ENCODE results near the gene JPT2. TPM values are rescaled to one million over a fixed set of nuclear protein-coding genes. Genes with fewer than 3 reads are reported as not detected.
A peak's percentile ranks its signal among the peaks of the same experiment; 100 is the strongest.

JPT2 gene, protein sequence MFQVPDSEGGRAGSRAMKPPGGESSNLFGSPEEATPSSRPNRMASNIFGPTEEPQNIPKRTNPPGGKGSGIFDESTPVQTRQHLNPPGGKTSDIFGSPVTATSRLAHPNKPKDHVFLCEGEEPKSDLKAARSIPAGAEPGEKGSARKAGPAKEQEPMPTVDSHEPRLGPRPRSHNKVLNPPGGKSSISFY
- 108 and 109 TPM in 2 replicates for total RNA-seq

DNA sequence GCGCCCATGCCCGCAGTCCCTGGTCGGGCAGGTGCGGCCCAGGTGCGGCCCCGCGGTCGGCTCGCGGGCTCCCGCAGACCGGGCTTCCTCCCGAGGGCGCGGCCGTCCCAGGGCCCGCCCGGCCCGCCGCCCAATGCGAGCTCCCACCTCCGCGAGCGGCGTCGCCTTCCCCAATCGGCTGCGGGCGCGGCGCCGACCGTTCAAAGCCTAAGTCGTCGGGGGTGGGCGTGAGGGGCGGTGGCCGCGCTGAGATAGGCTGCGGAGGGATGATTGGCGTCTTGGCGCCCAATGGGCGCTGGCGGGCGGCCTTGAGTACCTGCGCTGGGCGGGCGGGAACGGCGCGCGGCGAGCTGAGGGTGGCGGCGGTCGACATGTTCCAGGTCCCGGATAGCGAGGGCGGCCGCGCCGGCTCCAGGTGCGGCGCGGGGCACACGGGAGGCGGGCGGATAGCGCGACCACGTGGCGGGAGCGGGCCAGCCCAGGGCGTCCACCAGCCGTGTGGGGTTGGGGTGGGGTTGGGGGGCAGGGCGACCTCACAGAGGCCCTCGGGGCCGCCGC, at the start of gene JPT2:
JPT2 (plus strand) TSS at position 338 of the 558 bp plus-strand sequence; CDS start at position 372, 34 bp downstream.
- TF ChIP-seq, protein P1, sequence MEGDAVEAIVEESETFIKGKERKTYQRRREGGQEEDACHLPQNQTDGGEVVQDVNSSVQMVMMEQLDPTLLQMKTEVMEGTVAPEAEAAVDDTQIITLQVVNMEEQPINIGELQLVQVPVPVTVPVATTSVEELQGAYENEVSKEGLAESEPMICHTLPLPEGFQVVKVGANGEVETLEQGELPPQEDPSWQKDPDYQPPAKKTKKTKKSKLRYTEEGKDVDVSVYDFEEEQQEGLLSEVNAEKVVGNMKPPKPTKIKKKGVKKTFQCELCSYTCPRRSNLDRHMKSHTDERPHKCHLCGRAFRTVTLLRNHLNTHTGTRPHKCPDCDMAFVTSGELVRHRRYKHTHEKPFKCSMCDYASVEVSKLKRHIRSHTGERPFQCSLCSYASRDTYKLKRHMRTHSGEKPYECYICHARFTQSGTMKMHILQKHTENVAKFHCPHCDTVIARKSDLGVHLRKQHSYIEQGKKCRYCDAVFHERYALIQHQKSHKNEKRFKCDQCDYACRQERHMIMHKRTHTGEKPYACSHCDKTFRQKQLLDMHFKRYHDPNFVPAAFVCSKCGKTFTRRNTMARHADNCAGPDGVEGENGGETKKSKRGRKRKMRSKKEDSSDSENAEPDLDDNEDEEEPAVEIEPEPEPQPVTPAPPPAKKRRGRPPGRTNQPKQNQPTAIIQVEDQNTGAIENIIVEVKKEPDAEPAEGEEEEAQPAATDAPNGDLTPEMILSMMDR (IDR thresholded peaks at IDR 0.05; ENCODE audit: insufficient read depth, low read length, poor library complexity, severe bottlenecking): no peak
- no peaks in the 10 kb centered on the region for H3K27me3 ChIP-seq (ENCODE audit: control insufficient read depth, insufficient read depth, low read length)
- peak; percentile 89 for DNase-seq (ENCODE audit: low read depth)
- H3K36me3 ChIP-seq (ENCODE audit: control insufficient read depth, insufficient read depth, low read length): peaks cover 2% of the 10 kb centered on the region
- H3K4me3 ChIP-seq (ENCODE audit: low read depth, low read length): peak within 1 kb of the TSS; percentile 61

DNA sequence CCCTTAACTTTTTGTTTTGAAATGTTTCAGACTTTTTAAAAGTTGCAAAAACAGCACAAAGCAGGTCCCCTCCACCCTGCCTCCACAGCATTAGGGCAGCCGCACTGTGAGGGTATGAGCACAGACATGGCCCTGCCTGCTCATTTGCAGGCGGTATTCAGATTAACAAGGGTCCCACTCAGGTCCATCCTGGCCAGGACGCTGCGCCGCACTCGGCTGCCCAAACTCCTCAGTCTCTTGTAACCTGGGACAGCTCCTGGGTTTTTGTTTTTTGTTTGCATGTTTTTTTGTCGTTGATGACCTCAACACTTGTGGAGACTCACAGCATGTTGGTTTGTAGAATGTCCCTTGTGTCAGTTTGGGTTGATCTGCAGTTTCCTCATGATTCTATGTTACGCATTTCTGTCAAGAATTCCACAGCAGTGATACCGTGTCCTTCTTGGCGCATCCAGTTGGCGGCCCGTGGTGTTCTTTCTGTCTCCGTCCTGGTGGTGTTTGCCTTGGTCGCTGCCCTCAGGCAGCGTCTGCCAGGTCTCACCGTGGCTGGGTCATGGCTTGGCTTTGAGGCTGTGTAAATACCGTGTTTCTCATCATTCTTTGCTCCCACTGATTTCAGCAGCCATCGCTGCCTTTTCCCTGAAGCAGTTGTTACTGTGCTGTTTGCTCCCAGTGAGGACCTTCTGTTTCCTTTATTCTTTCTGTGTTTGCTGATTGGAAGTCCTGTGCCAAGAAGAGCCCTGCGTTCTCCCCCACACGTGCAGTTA, 47.4 kb upstream of the JPT2 start:
- TF ChIP-seq, protein P1 (IDR thresholded peaks at IDR 0.05; ENCODE audit: insufficient read depth, low read length, poor library complexity, severe bottlenecking): no peak
- H3K36me3 ChIP-seq (ENCODE audit: control insufficient read depth, insufficient read depth, low read length): peaks cover 2% of the 10 kb centered on the region
- no peak overlapping the region for H3K4me3 ChIP-seq (ENCODE audit: low read depth, low read length)
- DNase-seq (ENCODE audit: low read depth): no peak
- H3K27me3 ChIP-seq (ENCODE audit: control insufficient read depth, insufficient read depth, low read length): no peaks in the 10 kb centered on the region

DNA sequence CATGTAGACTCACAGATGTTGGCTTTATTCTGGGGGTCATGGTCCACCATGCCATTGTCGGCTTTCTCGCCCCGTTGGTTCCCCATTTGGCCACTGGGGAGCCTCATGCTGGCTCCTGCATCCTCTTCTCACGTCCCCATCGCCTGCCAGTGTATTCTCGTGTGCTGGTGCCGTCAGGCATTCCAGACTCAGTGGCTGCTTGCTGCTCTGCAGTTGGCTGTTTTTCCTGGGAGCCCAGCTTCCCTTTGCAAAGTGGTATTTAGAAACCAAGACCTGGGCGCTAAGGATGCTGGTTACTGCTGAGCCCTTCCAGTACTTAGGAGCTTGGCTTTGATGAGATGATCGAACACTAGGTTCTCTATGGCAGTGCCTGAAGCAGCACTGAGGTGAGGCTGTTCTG, 46.8 kb upstream of the JPT2 start:
- no peaks in the 10 kb centered on the region for H3K27me3 ChIP-seq (ENCODE audit: control insufficient read depth, insufficient read depth, low read length)
- H3K4me3 ChIP-seq (ENCODE audit: low read depth, low read length): no peak overlapping the region
- TF ChIP-seq, protein P1 (IDR thresholded peaks at IDR 0.05; ENCODE audit: insufficient read depth, low read length, poor library complexity, severe bottlenecking): no peak
- H3K36me3 ChIP-seq (ENCODE audit: control insufficient read depth, insufficient read depth, low read length): peaks cover 2% of the 10 kb centered on the region
- no peak for DNase-seq (ENCODE audit: low read depth)

DNA sequence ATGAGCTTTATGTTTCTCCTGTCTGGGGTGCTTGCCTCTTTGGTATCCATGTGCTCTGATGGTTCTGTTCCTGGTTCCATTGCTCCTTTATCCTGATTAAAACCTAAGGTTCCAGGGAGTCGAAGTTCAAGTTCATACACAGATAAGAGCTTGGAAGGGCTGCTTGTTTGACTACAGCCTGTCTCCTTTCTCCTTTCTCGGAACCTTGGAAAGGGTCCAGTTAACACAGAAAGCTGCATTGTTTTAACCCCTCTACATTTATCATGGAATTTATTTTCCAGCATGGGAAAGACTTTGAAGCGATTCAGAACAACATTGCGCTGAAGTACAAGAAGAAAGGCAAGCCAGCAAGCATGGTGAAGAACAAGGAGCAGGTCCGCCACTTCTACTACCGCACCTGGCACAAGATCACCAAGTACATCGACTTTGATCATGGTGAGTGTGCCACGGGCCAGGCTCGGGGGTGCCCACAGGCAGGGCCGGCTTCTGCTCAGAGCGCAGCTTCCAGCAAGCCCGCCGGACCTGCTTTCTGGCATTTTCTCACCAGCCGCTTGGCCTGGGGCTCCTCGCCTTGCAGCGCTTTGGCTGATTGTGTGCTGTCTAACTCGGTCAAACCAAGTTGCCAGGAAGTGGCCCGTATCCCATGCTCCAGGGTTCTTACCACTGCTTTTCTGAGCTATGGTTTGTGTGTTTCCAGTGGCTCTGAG, 46.0 kb upstream of the JPT2 start:
- no peak overlapping the region for H3K4me3 ChIP-seq (ENCODE audit: low read depth, low read length)
- H3K36me3 ChIP-seq (ENCODE audit: control insufficient read depth, insufficient read depth, low read length): peaks cover 2% of the 10 kb centered on the region
- no peak for DNase-seq (ENCODE audit: low read depth)
- H3K27me3 ChIP-seq (ENCODE audit: control insufficient read depth, insufficient read depth, low read length): no peaks in the 10 kb centered on the region
- TF ChIP-seq, protein P1 (IDR thresholded peaks at IDR 0.05; ENCODE audit: insufficient read depth, low read length, poor library complexity, severe bottlenecking): no peak

DNA sequence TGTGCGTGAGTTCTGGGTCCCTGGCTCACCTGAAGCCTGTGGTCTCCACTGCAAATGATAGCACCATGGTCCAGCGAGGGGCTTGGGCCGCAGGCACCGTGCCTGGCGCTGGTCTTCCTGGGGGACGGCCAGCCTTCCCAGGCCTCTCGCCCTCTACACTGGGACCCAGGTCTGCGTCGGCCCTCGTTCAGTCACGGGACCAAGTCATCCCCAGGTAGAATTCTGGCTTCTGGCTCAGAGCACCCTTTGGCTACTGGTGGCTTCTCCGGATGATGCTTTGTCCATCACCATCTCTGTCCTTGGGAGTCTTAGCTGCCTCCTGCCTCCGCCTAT, 45.5 kb upstream of the JPT2 start:
- no peak for DNase-seq (ENCODE audit: low read depth)
- H3K27me3 ChIP-seq (ENCODE audit: control insufficient read depth, insufficient read depth, low read length): no peaks in the 10 kb centered on the region
- no peak overlapping the region for H3K4me3 ChIP-seq (ENCODE audit: low read depth, low read length)
- peaks cover 2% of the 10 kb centered on the region for H3K36me3 ChIP-seq (ENCODE audit: control insufficient read depth, insufficient read depth, low read length)
- TF ChIP-seq, protein P1 (IDR thresholded peaks at IDR 0.05; ENCODE audit: insufficient read depth, low read length, poor library complexity, severe bottlenecking): no peak
